Measurements from ENCODE around the gene TTC23. TPM values are rescaled to one million over a fixed set of nuclear protein-coding genes. Genes with fewer than 3 reads are reported as not detected.

Gene TTC23
- total and polyA plus RNA-seq, 9 of the 15 experiments (the other 6 are each of a cell fraction or from before 2014, with no cell fraction given), result 0.41 to 4.5 (median 2.5) TPM

- no peak overlapping the region for H3K4me2 ChIP-seq (ENCODE audit: insufficient read depth, low read length)
- 8% methylated on average over 48 of the region's 50 CpGs for WGBS (ENCODE audit: insufficient coverage, low coverage, missing lambda C conversion rate)
- intact Hi-C loops (cut with micrococcal nuclease) (loop anchor here (1.0 to 5.0 kb wide), 2 partner anchors 57 to 113 kb away; no protein-coding TSS in a partner anchor), in situ Hi-C loops (cut with MboI) (loop anchor here (5.0 kb wide), 1 partner anchor 112 kb away; no protein-coding TSS in a partner anchor)
- DNase-seq (ENCODE audit: extremely low read depth in 1 of 4, low spot score in 3 of 4), result peak; percentile 69 to 74 (median 70)
- no peaks in the 10 kb centered on the region for H3K79me2 ChIP-seq (ENCODE audit: control insufficient read depth, insufficient read depth, low read length)
- no peak overlapping the region for H2AFZ ChIP-seq (ENCODE audit: low read depth, low read length)
- no peak overlapping the region for H3K4me3 ChIP-seq
- no TSS peak for BruUV-seq (replicated peaks)
- no peak overlapping the region for H3K27ac ChIP-seq (ENCODE audit: extremely low read depth, low read depth, low read length)
- CTCF ChIA-PET (ENCODE audit: low intra/inter-chr PET ratio), result interaction anchor here (0.6 to 3.5 kb wide), 2 partner anchors 94 to 112 kb away, joined by 3 to 19 read pairs; no protein-coding TSS in a partner anchor
- no peaks in the 10 kb centered on the region for H3K36me3 ChIP-seq (ENCODE audit: control insufficient read depth, insufficient read depth, low read length)
- no peak overlapping the region for H3K9ac ChIP-seq (ENCODE audit: insufficient read depth in 1 of 2, low read depth in 2 of 2, low read length in 2 of 2)
- peak; percentile 63 for FAIRE-seq
- no peaks in the 10 kb centered on the region for H3K9me1 ChIP-seq (ENCODE audit: control insufficient read depth, insufficient read depth, low read length)
- peak; percentile 89 for ATAC-seq
- H3K9me3 ChIP-seq (replicated peaks; ENCODE audit: control insufficient read depth, insufficient read depth, low read depth, low read length), result no peaks in the 10 kb centered on the region
- H3K27me3 ChIP-seq (ENCODE audit: control insufficient read depth in 2 of 2, insufficient read depth in 2 of 2, low read length in 2 of 2), result peaks cover 19 to 62% of the 10 kb centered on the region in 2 experiments; a peak in 4 of 5 replicates
- no peaks in the 10 kb centered on the region for H4K20me1 ChIP-seq (replicated peaks; ENCODE audit: control insufficient read depth, insufficient read depth, low read length)
- POLR2A ChIA-PET, result interaction anchor here (0.7 kb wide), 1 partner anchor 20 kb away, joined by 3 read pairs; no protein-coding TSS in a partner anchor
- peaks cover 0 to 14% of the 10 kb centered on the region in 2 experiments; a peak in 2 of 5 replicates for H3K4me1 ChIP-seq (replicated peaks in 1 of 2; ENCODE audit: control insufficient read depth in 2 of 2, insufficient read depth in 2 of 2, low read length in 2 of 2)
- TF ChIP-seq GTF3C2 (IDR thresholded peaks at IDR 0.05; ENCODE audit: borderline replicate concordance, extremely low read depth, insufficient read length), result no peak
- no peak for TF ChIP-seq ZNF77 (CRISPR knock-in tag; IDR thresholded peaks at IDR 0.05)
- TF ChIP-seq REST (IDR thresholded peaks at IDR 0.05; ENCODE audit: borderline replicate concordance), result peak; percentile 67; the same call in 1 of the 2 replicates
- TF ChIP-seq REST (CRISPR knock-in tag; IDR thresholded peaks at IDR 0.05; ENCODE audit: low read depth), result no peak
- TF ChIP-seq RAD21 (CRISPR knock-in tag; conservative IDR thresholded peaks at IDR 0.05 in 1 of 2, IDR thresholded peaks at IDR 0.05 in 1 of 2), result peak; percentile 65 to 77
- TF ChIP-seq RFX5 (IDR thresholded peaks at IDR 0.05; ENCODE audit: low read depth, low read length), result no peak
- peak; percentile 38; the same call in 1 of the 2 replicates for TF ChIP-seq CREM (IDR thresholded peaks at IDR 0.05; ENCODE audit: low read depth)
Measured at GRCh38 chr15:99100245-99101173, 148.9 kb downstream of the TTC23 start.

Measured in K562 (cell line).